HUES64 (cell line): ENCODE data around the gene PELI1.
A peak's percentile ranks its signal among the peaks of the same experiment; 100 is the strongest.

ENCODE experiments used
- H3K27ac ChIP-seq: 2 replicates; pipeline ENCODE4 v1.7.0; 2013; ENCODE audit warnings: low read depth, low read length, inconsistent platforms
- H3K27me3 ChIP-seq: 2 replicates; pipeline ENCODE4 v1.6.1; 2013; ENCODE audit warnings: mild to moderate bottlenecking, low read length; ENCODE audit not compliant: insufficient read depth
- H3K36me3 ChIP-seq: 2 replicates; pipeline ENCODE4 v1.6.1; 2013; ENCODE audit warnings: mild to moderate bottlenecking, low read length; ENCODE audit not compliant: insufficient read depth
- H3K4me1 ChIP-seq: 2 replicates; pipeline ENCODE4 v1.6.1; 2013; ENCODE audit warnings: mild to moderate bottlenecking, low read length, moderate library complexity; ENCODE audit not compliant: insufficient read depth
- H3K4me3 ChIP-seq: 2 replicates; pipeline ENCODE4 v1.5.1; 2013; ENCODE audit warnings: mild to moderate bottlenecking, low read length, moderate library complexity
- H3K9ac ChIP-seq: 2 replicates; pipeline ENCODE4 v1.6.1; 2013; ENCODE audit warnings: mild to moderate bottlenecking, low read depth, low read length
- H3K9me3 ChIP-seq: 2 replicates; pipeline ENCODE4 v1.6.1; 2013; ENCODE audit warnings: low read depth, low read length; ENCODE audit not compliant: insufficient read depth
- WGBS: fragments of 150-250, 120-280 bp; methylation state at CpG from one replicate; pipeline ENCODE4 v1.1.7; 2013; ENCODE audit warnings: missing lambda C conversion rate; 5-methylcytosine and 5-hydroxymethylcytosine counted together

PELI1 gene

DNA sequence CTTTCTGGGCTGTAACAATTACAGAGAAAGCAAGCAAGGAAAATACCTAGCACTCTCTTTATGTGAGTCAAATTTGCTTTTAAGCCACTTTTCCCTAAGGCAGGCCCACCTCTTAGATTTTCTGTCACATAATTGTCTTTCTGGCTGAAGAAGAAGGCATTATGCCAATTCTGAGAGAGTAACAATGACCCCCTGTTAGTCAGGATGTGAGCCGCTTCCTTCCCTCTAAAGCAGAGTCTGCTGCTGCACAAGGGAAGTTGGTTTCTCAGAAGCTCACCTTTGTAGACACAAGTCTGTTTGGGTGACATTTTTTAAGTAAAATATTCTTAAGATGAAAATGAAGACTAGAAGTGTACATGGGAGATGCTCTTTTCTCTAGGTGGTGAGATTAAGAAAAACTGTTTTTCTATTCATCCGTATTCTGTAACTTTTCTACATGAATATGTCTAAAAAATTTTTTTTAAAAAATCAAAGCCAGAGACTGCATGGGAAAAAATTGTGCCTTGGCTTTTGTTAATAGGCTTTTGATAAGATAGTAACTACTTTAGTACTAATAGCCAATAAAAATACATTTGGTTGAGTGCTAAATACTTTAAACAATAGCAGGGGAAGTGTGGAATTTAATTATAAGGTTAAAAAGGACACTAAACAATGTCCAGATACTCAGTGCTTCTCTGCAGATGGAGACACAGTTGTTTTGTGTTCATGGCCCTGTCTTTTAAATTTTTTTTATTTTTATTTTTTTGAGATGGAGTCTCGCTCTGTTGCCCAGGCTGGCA, 91.6 kb downstream of the PELI1 start:
- H3K9me3 ChIP-seq, result no peaks in the 10 kb centered on the region
- H3K27ac ChIP-seq, result peak overlapping the region; percentile 50; the same call in 1 of the 2 replicates
- H3K9ac ChIP-seq, result no peak overlapping the region; the same call in 1 of the 2 replicates
- no peaks in the 10 kb centered on the region for H3K36me3 ChIP-seq
- no peak overlapping the region for H3K4me3 ChIP-seq
- H3K4me1 ChIP-seq, result peaks cover 17% of the 10 kb centered on the region
- no peaks in the 10 kb centered on the region for H3K27me3 ChIP-seq
- WGBS, result 83% methylated on average over 2 of the region's 3 CpGs

DNA sequence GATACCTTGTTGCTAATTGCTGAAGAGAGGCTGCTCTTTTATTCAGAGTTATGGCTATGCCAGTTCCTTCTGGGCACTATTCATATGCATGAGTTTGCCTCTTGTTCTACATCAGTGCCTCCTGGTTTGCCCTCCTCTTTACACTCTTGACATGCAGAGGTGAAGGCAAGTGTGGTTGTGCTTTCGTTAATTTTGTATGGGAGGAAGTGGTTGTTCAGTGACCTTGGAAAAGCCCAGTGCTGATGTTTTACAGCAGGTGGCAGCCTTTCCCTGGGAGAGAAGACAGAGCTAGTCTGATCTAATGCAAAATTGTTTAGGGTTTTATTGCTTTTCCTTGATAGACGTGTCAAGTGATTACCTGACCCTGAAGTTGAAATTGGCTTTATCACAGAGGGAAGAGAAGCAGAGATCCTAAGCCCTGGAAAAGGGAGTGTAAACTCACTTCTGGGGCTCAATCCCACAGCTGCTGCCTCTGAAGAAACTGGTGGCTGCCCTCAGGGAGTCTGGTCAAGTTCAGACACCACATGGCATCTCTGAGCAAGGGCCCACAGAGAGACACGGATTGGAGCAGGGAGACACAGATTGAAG, 94.5 kb downstream of the PELI1 start:
- WGBS, result 27% methylated on average over 3 of the region's 3 CpGs
- no peak overlapping the region for H3K9ac ChIP-seq
- H3K4me1 ChIP-seq, result peaks cover 17% of the 10 kb centered on the region
- H3K36me3 ChIP-seq, result no peaks in the 10 kb centered on the region
- no peaks in the 10 kb centered on the region for H3K9me3 ChIP-seq
- H3K27ac ChIP-seq, result no peak overlapping the region
- no peaks in the 10 kb centered on the region for H3K27me3 ChIP-seq
- H3K4me3 ChIP-seq, result no peak overlapping the region

DNA sequence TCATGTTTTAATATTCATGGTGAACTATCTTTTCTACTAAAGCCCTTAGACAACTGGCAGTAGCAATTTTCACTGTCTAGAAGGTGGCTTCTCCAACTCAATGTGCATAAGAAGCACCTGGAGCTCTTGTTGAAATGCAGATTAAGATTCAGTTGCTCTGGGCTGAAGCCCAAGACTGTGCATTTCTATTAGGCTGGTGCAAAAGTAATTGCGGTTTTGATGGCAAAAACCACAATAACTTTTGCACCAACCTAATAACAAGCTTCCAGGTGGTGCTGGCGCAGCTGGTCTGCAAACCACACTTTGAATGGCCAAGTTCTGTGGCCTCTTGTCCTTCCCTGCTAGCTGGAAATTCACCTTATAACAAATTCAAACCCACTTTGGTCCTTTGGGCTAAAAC, 98.3 kb downstream of the PELI1 start:
- Histone ChIP-seq H3K27ac (no peak overlapping the region), H3K27me3 (no peaks in the 10 kb centered on the region), H3K9me3 (no peaks in the 10 kb centered on the region; the same call in 1 of the 2 replicates), H3K4me1 (no peaks in the 10 kb centered on the region; the same call in 1 of the 2 replicates), H3K4me3 (no peak overlapping the region), H3K36me3 (no peaks in the 10 kb centered on the region), H3K9ac (no peak overlapping the region)
- WGBS, result 93% methylated on average over 2 of the region's 2 CpGs
